Right ventricle myocardium inferior (tissue), 1 donor: ENCODE data around the gene KDM2A. TPM values are rescaled to one million over a fixed set of nuclear protein-coding genes. Genes with fewer than 3 reads are reported as not detected.

Experiments
- ATAC-seq: fragments of 200-7000 bp; cut with Tn5 transposase; one replicate; pipeline ENCODE4 v1.9.1; 2020; ENCODE audit warnings: mild to moderate bottlenecking, moderate library complexity
- DNase-seq: peaks from one replicate; pipeline ENCODE4 v3.0.0; 2021; ENCODE audit errors: missing footprints
- intact Hi-C: fragments of 100-400 bp; cut with DNase I; formaldehyde crosslinking; loops from one replicate; pipeline ENCODE4 v1.11.0; 2022
- total RNA-seq: library from RNA; stranded (reverse); fragmentation: NEBNext Ultra II Directional; extraction: Animal tissue kit (Norgen Biotek cat#: 25700); gene quantifications from one replicate; pipeline ENCODE4 v1.2.1, GENCODE V29; 2021
- donor health status: DM: no; HTN: yes; CAD: no; lungs with severe emphysema.

The KDM2A gene
- total RNA-seq, 1 donor from 2014 or later = 41.3 TPM

GRCh38 chr11:67286621-67287333 lies 167.7 kb downstream of the KDM2A start:
- DNase-seq = peak; percentile 80
- intact Hi-C loops = no loop called here
- no peak for ATAC-seq

GRCh38 chr11:67287355-67288197 lies 168.5 kb downstream of the KDM2A start:
- no peak for ATAC-seq
- intact Hi-C loops = loop anchor here (2.0 kb wide), 1 partner anchor 21 kb away; the partner anchor contains the start of gene GRK2
- peak; percentile 55 for DNase-seq

- DNase-seq = no peak
- intact Hi-C loops = loop anchor here (2.0 kb wide), 1 partner anchor 21 kb away; the partner anchor contains the start of gene GRK2
- ATAC-seq = no peak
Observed at GRCh38 chr11:67288198-67288451, 169.1 kb downstream of the KDM2A start.

GRCh38 chr11:67288452-67289225 lies 169.6 kb downstream of the KDM2A start:
- DNase-seq = peak; percentile 96
- ATAC-seq = peak; percentile 88
- intact Hi-C loops = loop anchor here (2.0 kb wide), 1 partner anchor 22 kb away; the partner anchor contains the start of gene GRK2

GRCh38 chr11:67289226-67289650 lies 170.2 kb downstream of the KDM2A start, which contains the start of gene ANKRD13D:
TSS of gene ANKRD13D (plus strand) at chr11:67289303. CDS start at chr11:67289461, 158 bp downstream.
- ATAC-seq (no peak), DNase-seq (peak; percentile 77)
- intact Hi-C loops = loop anchor here (2.0 kb wide), 1 partner anchor 22 kb away; the partner anchor contains the start of gene GRK2

- DNase-seq (peak; percentile 81), ATAC-seq (peak; percentile 0)
- intact Hi-C loops = loop anchor here (2.0 kb wide), 1 partner anchor 23 kb away; the partner anchor contains the start of gene GRK2
Observed at GRCh38 chr11:67289651-67290479, 170.8 kb downstream of the KDM2A start.

GRCh38 chr11:67290801-67291200 lies 171.7 kb downstream of the KDM2A start:
- no peak for ATAC-seq
- peak; percentile 78 for DNase-seq

GRCh38 chr11:67291481-67292381 lies 172.7 kb downstream of the KDM2A start:
- ATAC-seq = no peak
- peak; percentile 55 for DNase-seq
- intact Hi-C loops = no loop called here

More at GRCh38 chr11:67290801-67291200, 171.7 kb downstream of the KDM2A start:
- intact Hi-C loops = no loop called here

GRCh38 chr11:67292671-67293070 lies 173.6 kb downstream of the KDM2A start:
- no peak for DNase-seq
- no peak for ATAC-seq
- intact Hi-C loops = no loop called here

- ATAC-seq (no peak), DNase-seq (no peak)
- intact Hi-C loops = no loop called here
Observed at GRCh38 chr11:67293090-67293489, 174.0 kb downstream of the KDM2A start.

- DNase-seq (no peak), ATAC-seq (no peak)
- intact Hi-C loops = no loop called here
Observed at GRCh38 chr11:67295846-67296245, 176.8 kb downstream of the KDM2A start.

- ATAC-seq = no peak
- intact Hi-C loops = no loop called here
- DNase-seq = peak; percentile 26
Observed at GRCh38 chr11:67298786-67299185, 179.7 kb downstream of the KDM2A start.

GRCh38 chr11:67299471-67300191 lies 180.6 kb downstream of the KDM2A start:
- DNase-seq = peak; percentile 40
- no peak for ATAC-seq
- intact Hi-C loops = no loop called here

GRCh38 chr11:67300256-67300755 lies 181.2 kb downstream of the KDM2A start:
- DNase-seq = peak; percentile 32
- intact Hi-C loops = no loop called here
- ATAC-seq = no peak

- peak; percentile 66 for DNase-seq
- ATAC-seq = no peak
Observed at GRCh38 chr11:67300756-67301312, 181.8 kb downstream of the KDM2A start.

GRCh38 chr11:67301313-67301921 lies 182.4 kb downstream of the KDM2A start:
- ATAC-seq (no peak), DNase-seq (peak; percentile 50)
- intact Hi-C loops = no loop called here

More at GRCh38 chr11:67300756-67301312, 181.8 kb downstream of the KDM2A start:
- intact Hi-C loops = no loop called here
